GM19025 (cell line): ENCODE data around the gene HMCN1.

Source experiments
- ATAC-seq: cut with Tn5 transposase; IDR thresholded peaks from one replicate; pipeline ENCODE4 v1.9.1; 2021; ENCODE audit warnings: mild to moderate bottlenecking, low read depth, moderate library complexity; ENCODE audit not compliant: unreplicated experiment

HMCN1 gene

GRCh38 chr1:186213225-186213607 lies 479.0 kb downstream of the HMCN1 start:
- ATAC-seq: no peak

GRCh38 chr1:186214791-186215190 lies 480.6 kb downstream of the HMCN1 start:
- ATAC-seq: no peak

- ATAC-seq: no peak
Measured at GRCh38 chr1:186215636-186216035, 481.4 kb downstream of the HMCN1 start.

GRCh38 chr1:186218654-186219352 lies 484.6 kb downstream of the HMCN1 start:
- no peak for ATAC-seq

- no peak for ATAC-seq
Measured at GRCh38 chr1:186220067-186220466, 485.9 kb downstream of the HMCN1 start.

GRCh38 chr1:186220911-186221310 lies 486.7 kb downstream of the HMCN1 start:
- ATAC-seq: no peak

GRCh38 chr1:186225096-186225495 lies 490.9 kb downstream of the HMCN1 start:
- ATAC-seq: no peak

GRCh38 chr1:186228749-186229148 lies 494.6 kb downstream of the HMCN1 start:
- ATAC-seq: no peak

GRCh38 chr1:186231861-186232436 lies 497.8 kb downstream of the HMCN1 start:
- ATAC-seq: no peak

- ATAC-seq: no peak
Measured at GRCh38 chr1:186234976-186235686, 500.9 kb downstream of the HMCN1 start.

- ATAC-seq: no peak
Measured at GRCh38 chr1:186235696-186236095, 501.5 kb downstream of the HMCN1 start.

- no peak for ATAC-seq
Measured at GRCh38 chr1:186236921-186237320, 502.7 kb downstream of the HMCN1 start.

- ATAC-seq: no peak
Measured at GRCh38 chr1:186239171-186239570, 505.0 kb downstream of the HMCN1 start.

GRCh38 chr1:186240436-186240835 lies 506.2 kb downstream of the HMCN1 start:
- ATAC-seq: no peak
